Measurements from ENCODE around the gene ARMH1.

Gene ARMH1

DNA sequence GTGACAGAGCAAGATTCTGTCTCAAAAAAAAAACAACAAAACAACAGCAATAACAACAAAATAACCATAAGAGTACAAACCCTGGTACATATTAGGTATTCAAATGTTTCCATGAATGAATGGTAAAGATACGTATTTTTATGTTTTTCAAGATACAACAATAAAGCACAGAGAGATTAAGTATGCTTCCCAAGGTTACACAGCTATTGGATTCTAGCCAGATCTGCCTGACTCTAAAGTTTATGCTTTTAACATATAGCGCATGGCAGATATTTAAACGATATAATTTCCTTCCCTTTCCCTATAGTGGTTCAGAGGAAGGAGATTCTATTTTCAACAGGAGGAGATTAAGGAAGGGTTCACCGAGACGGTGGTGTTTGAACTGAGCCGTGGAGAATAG is 31.0 kb downstream of the ARMH1 start:
- H3K4me1 ChIP-seq (ENCODE audit: low read length), result peaks cover 9% of the 10 kb centered on the region
- no peaks in the 10 kb centered on the region for H3K36me3 ChIP-seq (replicated peaks; ENCODE audit: insufficient read depth, low read length)
- no peaks in the 10 kb centered on the region for H3K9me2 ChIP-seq (replicated peaks; ENCODE audit: insufficient read depth, low read length)
- H3K9ac ChIP-seq (ENCODE audit: low read length), result no peak overlapping the region
- H3K27me3 ChIP-seq (replicated peaks; ENCODE audit: insufficient read depth, low read length), result no peaks in the 10 kb centered on the region
- H3F3A ChIP-seq (ENCODE audit: insufficient read depth, low read length), result 0 out of 2 replicates have a peak, but pooled peaks cover 3% of the 10 kb centered on the region
- H3K27ac ChIP-seq (ENCODE audit: low read length), result no peak overlapping the region
- H3K79me2 ChIP-seq (ENCODE audit: low read length), result no peaks in the 10 kb centered on the region
- TF ChIP-seq EZH2 (optimal IDR thresholded peaks at IDR 0.05; ENCODE audit: low read depth, low read length) (no peak), EZH2phosphoT487 (IDR thresholded peaks at IDR 0.05; ENCODE audit: low read length) (no peak)
- TF ChIP-seq, protein P1, sequence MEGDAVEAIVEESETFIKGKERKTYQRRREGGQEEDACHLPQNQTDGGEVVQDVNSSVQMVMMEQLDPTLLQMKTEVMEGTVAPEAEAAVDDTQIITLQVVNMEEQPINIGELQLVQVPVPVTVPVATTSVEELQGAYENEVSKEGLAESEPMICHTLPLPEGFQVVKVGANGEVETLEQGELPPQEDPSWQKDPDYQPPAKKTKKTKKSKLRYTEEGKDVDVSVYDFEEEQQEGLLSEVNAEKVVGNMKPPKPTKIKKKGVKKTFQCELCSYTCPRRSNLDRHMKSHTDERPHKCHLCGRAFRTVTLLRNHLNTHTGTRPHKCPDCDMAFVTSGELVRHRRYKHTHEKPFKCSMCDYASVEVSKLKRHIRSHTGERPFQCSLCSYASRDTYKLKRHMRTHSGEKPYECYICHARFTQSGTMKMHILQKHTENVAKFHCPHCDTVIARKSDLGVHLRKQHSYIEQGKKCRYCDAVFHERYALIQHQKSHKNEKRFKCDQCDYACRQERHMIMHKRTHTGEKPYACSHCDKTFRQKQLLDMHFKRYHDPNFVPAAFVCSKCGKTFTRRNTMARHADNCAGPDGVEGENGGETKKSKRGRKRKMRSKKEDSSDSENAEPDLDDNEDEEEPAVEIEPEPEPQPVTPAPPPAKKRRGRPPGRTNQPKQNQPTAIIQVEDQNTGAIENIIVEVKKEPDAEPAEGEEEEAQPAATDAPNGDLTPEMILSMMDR (IDR thresholded peaks at IDR 0.05; ENCODE audit: low read length), result no peak
- no peak for DNase-seq
- no peak overlapping the region for H2AFZ ChIP-seq (ENCODE audit: low read length)
- H4K20me1 ChIP-seq (ENCODE audit: insufficient read depth, low read length), result no peaks in the 10 kb centered on the region
- H3K9me3 ChIP-seq (replicated peaks; ENCODE audit: insufficient read depth, low read length), result no peaks in the 10 kb centered on the region
- no peak overlapping the region for H3K4me3 ChIP-seq (ENCODE audit: low read length)
- H3K4me2 ChIP-seq (ENCODE audit: low read depth, low read length), result no peak overlapping the region

DNA sequence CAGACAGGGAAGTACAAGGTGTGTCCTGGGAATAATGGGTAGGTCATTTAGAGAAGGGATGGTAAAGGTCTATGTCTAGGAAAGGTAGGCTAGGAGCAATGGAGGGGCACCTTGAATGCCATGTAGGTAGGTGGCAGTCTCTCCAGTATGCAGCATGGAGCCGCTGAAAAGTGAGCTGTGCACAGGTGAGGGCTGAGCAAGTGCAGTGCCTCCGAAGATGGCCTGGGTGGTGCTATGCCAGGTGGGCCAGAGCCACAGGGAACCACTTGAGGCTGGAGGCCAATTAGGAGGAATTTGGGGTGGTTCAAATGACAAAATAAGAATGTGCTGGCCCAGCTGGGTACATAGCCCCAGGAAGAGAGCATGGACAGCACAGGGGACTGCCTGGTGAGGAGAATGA is 31.4 kb downstream of the ARMH1 start:
- Histone ChIP-seq H4K20me1 (ENCODE audit: insufficient read depth, low read length) (no peaks in the 10 kb centered on the region), H3K4me3 (ENCODE audit: low read length) (no peak overlapping the region), H3K9ac (ENCODE audit: low read length) (no peak overlapping the region), H3F3A (ENCODE audit: insufficient read depth, low read length) (0 out of 2 replicates have a peak, but pooled peaks cover 3% of the 10 kb centered on the region), H3K27me3 (replicated peaks; ENCODE audit: insufficient read depth, low read length) (no peaks in the 10 kb centered on the region; the same call in 1 of the 2 replicates), H3K4me1 (ENCODE audit: low read length) (peaks cover 9% of the 10 kb centered on the region), H3K9me2 (replicated peaks; ENCODE audit: insufficient read depth, low read length) (no peaks in the 10 kb centered on the region), H2AFZ (ENCODE audit: low read length) (no peak overlapping the region), H3K27ac (ENCODE audit: low read length) (no peak overlapping the region), H3K4me2 (ENCODE audit: low read depth, low read length) (no peak overlapping the region), H3K79me2 (ENCODE audit: low read length) (no peaks in the 10 kb centered on the region), H3K36me3 (replicated peaks; ENCODE audit: insufficient read depth, low read length) (no peaks in the 10 kb centered on the region), H3K9me3 (replicated peaks; ENCODE audit: insufficient read depth, low read length) (no peaks in the 10 kb centered on the region)
- TF ChIP-seq, protein P1 (IDR thresholded peaks at IDR 0.05; ENCODE audit: low read length), result no peak
- TF ChIP-seq EZH2phosphoT487 (IDR thresholded peaks at IDR 0.05; ENCODE audit: low read length), result no peak
- TF ChIP-seq EZH2 (optimal IDR thresholded peaks at IDR 0.05; ENCODE audit: low read depth, low read length), result no peak
- DNase-seq, result no peak

DNA sequence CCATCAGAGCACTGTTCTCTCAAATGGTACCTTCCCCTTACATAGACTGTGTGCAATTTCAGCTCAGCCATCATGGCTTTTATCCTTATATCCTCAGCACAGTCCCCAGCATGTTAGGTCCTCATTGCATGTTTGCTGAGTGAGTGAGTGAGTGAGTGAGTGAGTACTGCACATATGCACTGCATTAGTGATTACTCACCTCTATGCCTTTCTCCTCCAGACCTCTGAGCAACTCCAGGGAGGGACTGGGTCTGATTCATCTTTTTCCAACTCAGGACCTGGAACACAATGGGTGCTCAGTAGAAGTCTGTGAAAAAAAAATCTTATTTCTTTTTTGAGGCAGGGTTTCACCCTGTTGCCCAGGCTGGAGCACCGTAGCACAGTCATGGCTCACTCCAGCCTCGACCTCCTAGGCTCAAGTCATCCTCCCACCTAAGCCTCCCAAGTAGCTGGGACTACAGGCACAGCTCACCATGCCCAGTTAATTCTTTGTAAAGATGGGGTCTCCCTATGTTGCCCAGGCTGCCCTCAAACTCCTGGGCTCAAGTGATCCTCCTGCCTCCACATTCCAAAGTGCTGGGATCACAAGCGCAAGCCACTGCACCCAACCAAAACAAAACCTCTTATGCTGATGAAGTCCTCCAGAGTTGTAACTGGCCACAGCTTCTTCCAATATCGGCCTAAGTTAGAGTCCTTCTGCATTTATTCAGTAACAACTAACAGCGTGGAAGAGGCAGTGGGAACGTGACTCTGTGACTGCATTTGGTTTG is 32.8 kb downstream of the ARMH1 start:
- H4K20me1 ChIP-seq (ENCODE audit: insufficient read depth, low read length), result no peaks in the 10 kb centered on the region

More for the DNA sequence above, 32.8 kb downstream of the ARMH1 start:
- H3K4me3 ChIP-seq (ENCODE audit: low read length), result no peak overlapping the region; the same call in 1 of the 2 replicates
- peak overlapping the region; percentile 77 for H3K4me2 ChIP-seq (ENCODE audit: low read depth, low read length)
- H3K36me3 ChIP-seq (replicated peaks; ENCODE audit: insufficient read depth, low read length), result no peaks in the 10 kb centered on the region
- no peaks in the 10 kb centered on the region for H3K9me3 ChIP-seq (replicated peaks; ENCODE audit: insufficient read depth, low read length)
- no peak overlapping the region for H3K9ac ChIP-seq (ENCODE audit: low read length)
- H3K9me2 ChIP-seq (replicated peaks; ENCODE audit: insufficient read depth, low read length), result no peaks in the 10 kb centered on the region
- no peak for DNase-seq
- no peaks in the 10 kb centered on the region for H3K79me2 ChIP-seq (ENCODE audit: low read length)
- H3K27ac ChIP-seq (ENCODE audit: low read length), result no peak overlapping the region
- H3K27me3 ChIP-seq (replicated peaks; ENCODE audit: insufficient read depth, low read length), result peaks cover 6% of the 10 kb centered on the region; the same call in 1 of the 2 replicates
- 0 out of 2 replicates have a peak, but pooled peaks cover 3% of the 10 kb centered on the region for H3F3A ChIP-seq (ENCODE audit: insufficient read depth, low read length)
- TF ChIP-seq, protein P1 (IDR thresholded peaks at IDR 0.05; ENCODE audit: low read length), result no peak
- no peak for TF ChIP-seq EZH2 (optimal IDR thresholded peaks at IDR 0.05; ENCODE audit: low read depth, low read length)
- no peak for TF ChIP-seq EZH2phosphoT487 (IDR thresholded peaks at IDR 0.05; ENCODE audit: low read length)
- H3K4me1 ChIP-seq (ENCODE audit: low read length), result peaks cover 9% of the 10 kb centered on the region
- H2AFZ ChIP-seq (ENCODE audit: low read length), result peak overlapping the region; percentile 68; the same call in 1 of the 2 replicates
